ENCODE results near the gene CALCR.

The CALCR gene

GRCh38 chr7:93409324-93409723, 165.2 kb downstream of the CALCR start:
- no peak overlapping the region for H3K4me3 ChIP-seq (ENCODE audit: low read length)
- no peaks in the 10 kb centered on the region; the same call in 1 of the 2 replicates for H3K4me1 ChIP-seq (ENCODE audit: control insufficient read depth, insufficient read depth, low read length)
- no CpG with 5 or more reads among the region's 3 CpGs for WGBS (ENCODE audit: insufficient coverage, insufficient read length)

DNA sequence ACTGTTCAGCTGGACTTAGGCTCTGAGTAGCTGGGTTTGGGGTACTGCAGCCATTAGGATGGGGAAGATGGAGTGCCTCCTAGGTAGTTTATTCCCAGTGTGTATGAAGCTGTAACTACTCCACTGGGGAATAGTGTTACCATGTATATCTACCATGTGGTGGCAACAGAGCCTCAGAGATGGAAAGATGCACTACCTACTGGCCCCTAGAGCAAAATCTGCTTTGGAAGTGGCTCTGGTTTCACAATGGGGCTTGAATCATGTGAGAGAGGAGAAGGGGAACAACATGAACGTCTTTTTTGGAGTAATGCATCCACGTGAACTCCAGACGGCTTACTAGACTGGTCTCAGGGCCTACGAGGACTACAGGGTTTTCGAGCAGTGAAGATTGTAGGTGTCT, 167.3 kb downstream of the CALCR start:
- no peak for DNase-seq (ENCODE audit: low read depth, low spot score)
- Histone ChIP-seq H3K36me3 (ENCODE audit: control insufficient read depth, insufficient read depth, low read length) (no peaks in the 10 kb centered on the region), H3K9me3 (ENCODE audit: control insufficient read depth, insufficient read depth, low read length) (no peaks in the 10 kb centered on the region), H3K27ac (ENCODE audit: low read length) (no peak overlapping the region), H3K4me3 (ENCODE audit: low read length) (no peak overlapping the region), H3K4me1 (ENCODE audit: control insufficient read depth, insufficient read depth, low read length) (no peaks in the 10 kb centered on the region), H3K27me3 (ENCODE audit: control insufficient read depth, insufficient read depth, low read length) (no peaks in the 10 kb centered on the region)
- WGBS (ENCODE audit: insufficient coverage, insufficient read length), result no CpG with 5 or more reads among the region's 5 CpGs

More at GRCh38 chr7:93409324-93409723, 165.2 kb downstream of the CALCR start:
- H3K36me3 ChIP-seq (ENCODE audit: control insufficient read depth, insufficient read depth, low read length), result no peaks in the 10 kb centered on the region
- H3K27ac ChIP-seq (ENCODE audit: low read length), result no peak overlapping the region
- H3K27me3 ChIP-seq (ENCODE audit: control insufficient read depth, insufficient read depth, low read length), result no peaks in the 10 kb centered on the region
- no peaks in the 10 kb centered on the region for H3K9me3 ChIP-seq (ENCODE audit: control insufficient read depth, insufficient read depth, low read length)
- DNase-seq (ENCODE audit: low read depth, low spot score), result no peak

DNA sequence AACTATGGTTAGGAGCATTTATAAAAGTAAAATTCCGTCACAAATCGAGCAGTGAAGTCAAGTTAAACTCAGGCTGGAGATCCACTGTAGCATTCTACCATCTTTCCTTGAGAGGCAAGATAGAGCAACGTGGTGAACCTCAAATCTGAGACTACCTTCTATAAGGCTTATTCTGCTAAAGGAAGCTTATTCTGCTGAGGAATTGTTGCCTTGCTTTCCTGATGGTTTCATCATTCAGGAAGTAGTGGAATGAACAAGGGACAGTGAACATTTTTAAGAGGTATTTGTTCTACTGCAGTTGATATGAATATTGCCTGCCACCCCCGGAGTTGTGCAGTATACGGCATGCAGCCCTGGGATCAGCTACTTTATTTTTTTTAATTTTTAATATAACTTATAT, 171.6 kb downstream of the CALCR start:
- Histone ChIP-seq H3K9me3 (ENCODE audit: control insufficient read depth, insufficient read depth, low read length) (no peaks in the 10 kb centered on the region), H3K4me1 (ENCODE audit: control insufficient read depth, insufficient read depth, low read length) (no peaks in the 10 kb centered on the region), H3K36me3 (ENCODE audit: control insufficient read depth, insufficient read depth, low read length) (no peaks in the 10 kb centered on the region), H3K4me3 (ENCODE audit: low read length) (no peak overlapping the region), H3K27me3 (ENCODE audit: control insufficient read depth, insufficient read depth, low read length) (no peaks in the 10 kb centered on the region), H3K27ac (ENCODE audit: low read length) (no peak overlapping the region)
- WGBS (ENCODE audit: insufficient coverage, insufficient read length), result no CpG with 5 or more reads among the region's 5 CpGs
- no peak for DNase-seq (ENCODE audit: low read depth, low spot score)

GRCh38 chr7:93399642-93400041, 174.9 kb downstream of the CALCR start:
- no peaks in the 10 kb centered on the region for H3K27me3 ChIP-seq (ENCODE audit: control insufficient read depth, insufficient read depth, low read length)
- no peak overlapping the region for H3K27ac ChIP-seq (ENCODE audit: low read length)
- no peaks in the 10 kb centered on the region for H3K4me1 ChIP-seq (ENCODE audit: control insufficient read depth, insufficient read depth, low read length)
- no peaks in the 10 kb centered on the region for H3K36me3 ChIP-seq (ENCODE audit: control insufficient read depth, insufficient read depth, low read length)
- H3K4me3 ChIP-seq (ENCODE audit: low read length), result no peak overlapping the region
- no peak for DNase-seq (ENCODE audit: low read depth, low spot score)
- H3K9me3 ChIP-seq (ENCODE audit: control insufficient read depth, insufficient read depth, low read length), result no peaks in the 10 kb centered on the region
- WGBS (ENCODE audit: insufficient coverage, insufficient read length), result 100% methylated on average over 1 of the region's 3 CpGs

DNA sequence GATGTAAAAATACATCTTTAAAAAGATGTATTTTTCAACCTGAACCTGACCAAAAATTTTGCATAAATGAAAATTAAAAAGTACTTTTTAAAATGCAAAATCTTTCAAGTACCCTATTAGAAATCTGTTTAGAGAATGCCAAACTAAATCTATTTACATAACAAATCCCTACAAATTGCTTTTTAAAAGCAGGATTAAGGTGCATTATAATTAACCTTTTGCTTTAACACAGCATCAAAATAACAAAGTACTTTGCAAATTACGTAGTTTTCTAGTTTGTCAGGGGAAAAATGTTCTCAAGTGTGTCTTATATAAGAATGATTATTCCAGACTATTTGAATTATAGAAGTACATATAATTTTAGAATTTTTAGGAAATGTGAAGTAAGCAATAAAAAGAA, 181.5 kb downstream of the CALCR start:
- no peak for DNase-seq (ENCODE audit: low read depth, low spot score)

GRCh38 chr7:93390660-93391059, 183.9 kb downstream of the CALCR start:
- no peak for DNase-seq (ENCODE audit: low read depth, low spot score)
- no peak overlapping the region for H3K27ac ChIP-seq (ENCODE audit: low read length)
- WGBS (ENCODE audit: insufficient coverage, insufficient read length), result no CpG with 5 or more reads among the region's 3 CpGs

More for the DNA sequence above, 181.5 kb downstream of the CALCR start:
- Histone ChIP-seq H3K36me3 (ENCODE audit: control insufficient read depth, insufficient read depth, low read length) (no peaks in the 10 kb centered on the region), H3K27me3 (ENCODE audit: control insufficient read depth, insufficient read depth, low read length) (no peaks in the 10 kb centered on the region), H3K4me1 (ENCODE audit: control insufficient read depth, insufficient read depth, low read length) (peaks cover 4% of the 10 kb centered on the region; the same call in 1 of the 2 replicates), H3K4me3 (ENCODE audit: low read length) (no peak overlapping the region), H3K27ac (ENCODE audit: low read length) (no peak overlapping the region), H3K9me3 (ENCODE audit: control insufficient read depth, insufficient read depth, low read length) (no peaks in the 10 kb centered on the region)
- no CpG with 5 or more reads among the region's 1 CpG for WGBS (ENCODE audit: insufficient coverage, insufficient read length)

DNA sequence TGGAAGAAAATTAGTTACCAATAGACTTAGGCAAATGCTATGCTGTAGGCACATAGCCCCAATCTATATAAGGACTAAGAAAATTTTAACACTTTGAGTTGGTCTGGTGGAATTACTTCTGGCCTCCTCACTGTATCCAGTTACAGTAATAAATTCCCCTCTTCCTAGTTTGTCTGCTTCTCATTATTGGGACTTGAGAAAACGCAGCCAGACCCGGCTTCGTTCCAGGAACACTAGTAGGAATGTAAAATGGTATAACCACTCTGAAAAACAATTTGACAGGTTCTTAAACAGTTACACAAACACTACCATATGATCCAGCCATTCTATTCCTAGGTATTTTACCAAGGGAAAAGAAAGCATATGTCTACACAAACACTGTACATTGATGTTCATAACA, 192.2 kb downstream of the CALCR start:
- WGBS (ENCODE audit: insufficient coverage, insufficient read length), result no CpG with 5 or more reads among the region's 3 CpGs
- no peak for DNase-seq (ENCODE audit: low read depth, low spot score)
- H3K4me1 ChIP-seq (ENCODE audit: control insufficient read depth, insufficient read depth, low read length), result no peaks in the 10 kb centered on the region
- H3K36me3 ChIP-seq (ENCODE audit: control insufficient read depth, insufficient read depth, low read length), result no peaks in the 10 kb centered on the region
- H3K27me3 ChIP-seq (ENCODE audit: control insufficient read depth, insufficient read depth, low read length), result no peaks in the 10 kb centered on the region
- H3K27ac ChIP-seq (ENCODE audit: low read length), result no peak overlapping the region
- no peak overlapping the region for H3K4me3 ChIP-seq (ENCODE audit: low read length)
- no peaks in the 10 kb centered on the region for H3K9me3 ChIP-seq (ENCODE audit: control insufficient read depth, insufficient read depth, low read length)

More at GRCh38 chr7:93390660-93391059, 183.9 kb downstream of the CALCR start:
- Histone ChIP-seq H3K36me3 (ENCODE audit: control insufficient read depth, insufficient read depth, low read length) (no peaks in the 10 kb centered on the region), H3K9me3 (ENCODE audit: control insufficient read depth, insufficient read depth, low read length) (no peaks in the 10 kb centered on the region), H3K4me1 (ENCODE audit: control insufficient read depth, insufficient read depth, low read length) (peaks cover 4% of the 10 kb centered on the region; the same call in 1 of the 2 replicates), H3K4me3 (ENCODE audit: low read length) (no peak overlapping the region), H3K27me3 (ENCODE audit: control insufficient read depth, insufficient read depth, low read length) (no peaks in the 10 kb centered on the region)

DNA sequence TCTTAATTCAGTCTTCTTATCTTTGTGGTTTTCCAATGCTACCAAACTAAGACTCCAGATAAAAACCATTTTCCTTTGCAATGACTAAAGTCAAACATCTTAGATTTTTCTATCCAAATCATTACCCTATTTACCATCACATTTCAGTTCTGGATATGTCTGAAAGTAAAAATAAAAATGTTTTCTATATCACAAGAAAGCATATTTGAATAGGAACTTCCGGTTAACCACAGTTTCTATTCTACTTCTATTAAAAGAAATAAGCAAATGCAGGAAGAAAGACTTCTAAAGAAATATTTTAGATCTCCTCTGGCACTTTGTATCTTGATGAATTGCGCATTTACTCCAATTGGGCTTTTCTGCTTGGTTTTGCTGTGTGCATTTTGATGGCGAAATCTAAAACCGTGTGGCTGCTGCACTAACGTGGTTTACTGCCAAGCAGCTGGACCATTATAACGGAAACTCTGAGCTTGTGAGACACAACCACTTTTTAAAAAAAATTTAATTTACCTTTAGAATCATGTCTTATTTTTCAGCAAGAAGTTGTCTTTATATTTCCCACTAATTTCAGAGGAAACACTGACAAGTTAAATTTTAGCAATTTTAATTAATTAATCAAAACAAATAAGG, 196.3 kb downstream of the CALCR start:
- H3K27me3 ChIP-seq (ENCODE audit: control insufficient read depth, insufficient read depth, low read length), result no peaks in the 10 kb centered on the region
- no peaks in the 10 kb centered on the region for H3K4me1 ChIP-seq (ENCODE audit: control insufficient read depth, insufficient read depth, low read length)
- no peaks in the 10 kb centered on the region for H3K9me3 ChIP-seq (ENCODE audit: control insufficient read depth, insufficient read depth, low read length)
- H3K4me3 ChIP-seq (ENCODE audit: low read length), result no peak overlapping the region
- no peaks in the 10 kb centered on the region for H3K36me3 ChIP-seq (ENCODE audit: control insufficient read depth, insufficient read depth, low read length)
- WGBS (ENCODE audit: insufficient coverage, insufficient read length), result no CpG with 5 or more reads among the region's 6 CpGs
- no peak overlapping the region for H3K27ac ChIP-seq (ENCODE audit: low read length)
- no peak for DNase-seq (ENCODE audit: low read depth, low spot score)

DNA sequence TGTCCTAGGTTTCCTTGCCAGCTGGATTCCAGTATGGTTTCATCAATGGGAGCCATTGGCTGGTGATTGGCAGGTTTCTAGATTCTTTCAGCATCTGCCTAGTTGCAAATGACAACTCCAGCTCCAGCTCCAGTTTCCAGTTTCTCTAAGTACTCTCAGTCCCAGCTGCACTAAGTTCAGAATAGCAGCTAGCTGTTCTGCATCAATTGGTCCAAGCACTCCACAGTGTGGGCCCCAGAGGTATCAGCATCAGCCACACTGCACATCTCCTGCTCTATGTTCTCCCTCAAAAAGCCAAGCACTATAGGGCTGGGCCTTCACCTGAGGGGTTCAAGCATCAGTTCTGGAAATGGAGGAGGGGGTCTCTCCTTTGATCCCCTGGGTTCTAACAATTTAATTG, 198.9 kb downstream of the CALCR start:
- Histone ChIP-seq H3K4me3 (ENCODE audit: low read length) (no peak overlapping the region), H3K4me1 (ENCODE audit: control insufficient read depth, insufficient read depth, low read length) (no peaks in the 10 kb centered on the region), H3K36me3 (ENCODE audit: control insufficient read depth, insufficient read depth, low read length) (no peaks in the 10 kb centered on the region), H3K27ac (ENCODE audit: low read length) (no peak overlapping the region), H3K27me3 (ENCODE audit: control insufficient read depth, insufficient read depth, low read length) (no peaks in the 10 kb centered on the region), H3K9me3 (ENCODE audit: control insufficient read depth, insufficient read depth, low read length) (no peaks in the 10 kb centered on the region)
- DNase-seq (ENCODE audit: low read depth, low spot score), result no peak
